ENCODE results near the gene TSPO. TPM values are rescaled to one million over a fixed set of nuclear protein-coding genes. Genes with fewer than 3 reads are reported as not detected.

TSPO gene
- total RNA-seq, 1 experiment from 2014 or later = 144 TPM

- intact Hi-C loops (cut with micrococcal nuclease; ENCODE audit: unreplicated experiment) (no loop called here), in situ Hi-C loops (cut with HindIII; ENCODE audit: low pct_unique_long_range_greater_than_20kb, low sequenced_read_pairs) (no loop called here)
- DNase-seq (ENCODE audit: low read depth, low spot score) (no peak), ATAC-seq (no peak)
- TF ChIP-seq TCF7L2 (IDR thresholded peaks at IDR 0.05; ENCODE audit: low read depth, low read length) (no peak), CTCF (IDR thresholded peaks at IDR 0.05) (no peak), POLR2AphosphoS5 (IDR thresholded peaks at IDR 0.05; ENCODE audit: low read depth, low read length) (no peak), SIN3A (IDR thresholded peaks at IDR 0.05; ENCODE audit: borderline replicate concordance, insufficient read depth, low read depth, low read length) (no peak)
- TF ChIP-seq, protein P1, sequence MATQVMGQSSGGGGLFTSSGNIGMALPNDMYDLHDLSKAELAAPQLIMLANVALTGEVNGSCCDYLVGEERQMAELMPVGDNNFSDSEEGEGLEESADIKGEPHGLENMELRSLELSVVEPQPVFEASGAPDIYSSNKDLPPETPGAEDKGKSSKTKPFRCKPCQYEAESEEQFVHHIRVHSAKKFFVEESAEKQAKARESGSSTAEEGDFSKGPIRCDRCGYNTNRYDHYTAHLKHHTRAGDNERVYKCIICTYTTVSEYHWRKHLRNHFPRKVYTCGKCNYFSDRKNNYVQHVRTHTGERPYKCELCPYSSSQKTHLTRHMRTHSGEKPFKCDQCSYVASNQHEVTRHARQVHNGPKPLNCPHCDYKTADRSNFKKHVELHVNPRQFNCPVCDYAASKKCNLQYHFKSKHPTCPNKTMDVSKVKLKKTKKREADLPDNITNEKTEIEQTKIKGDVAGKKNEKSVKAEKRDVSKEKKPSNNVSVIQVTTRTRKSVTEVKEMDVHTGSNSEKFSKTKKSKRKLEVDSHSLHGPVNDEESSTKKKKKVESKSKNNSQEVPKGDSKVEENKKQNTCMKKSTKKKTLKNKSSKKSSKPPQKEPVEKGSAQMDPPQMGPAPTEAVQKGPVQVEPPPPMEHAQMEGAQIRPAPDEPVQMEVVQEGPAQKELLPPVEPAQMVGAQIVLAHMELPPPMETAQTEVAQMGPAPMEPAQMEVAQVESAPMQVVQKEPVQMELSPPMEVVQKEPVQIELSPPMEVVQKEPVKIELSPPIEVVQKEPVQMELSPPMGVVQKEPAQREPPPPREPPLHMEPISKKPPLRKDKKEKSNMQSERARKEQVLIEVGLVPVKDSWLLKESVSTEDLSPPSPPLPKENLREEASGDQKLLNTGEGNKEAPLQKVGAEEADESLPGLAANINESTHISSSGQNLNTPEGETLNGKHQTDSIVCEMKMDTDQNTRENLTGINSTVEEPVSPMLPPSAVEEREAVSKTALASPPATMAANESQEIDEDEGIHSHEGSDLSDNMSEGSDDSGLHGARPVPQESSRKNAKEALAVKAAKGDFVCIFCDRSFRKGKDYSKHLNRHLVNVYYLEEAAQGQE (IDR thresholded peaks at IDR 0.05; ENCODE audit: insufficient read depth in 1 of 2, low read depth in 2 of 2, low read length in 1 of 2) = no peak
- H3K4me1 ChIP-seq (ENCODE audit: control insufficient read depth, insufficient read depth, low read length) = no peaks in the 10 kb centered on the region
- ChIA-PET POLR2A (interaction anchor here (0.6 kb wide), 1 partner anchor 20 kb away, joined by 11 read pairs; no protein-coding TSS in a partner anchor), CTCF (no interaction called here)
- no peak overlapping the region for H3K4me3 ChIP-seq (ENCODE audit: low read depth in 2 of 2, low read length in 2 of 2)
- H3K9me3 ChIP-seq (ENCODE audit: control insufficient read depth, insufficient read depth, low read depth, low read length) = no peaks in the 10 kb centered on the region
- BruUV-seq (replicated peaks) = no TSS peak
- H3K27me3 ChIP-seq (ENCODE audit: control insufficient read depth, insufficient read depth, low read length) = no peaks in the 10 kb centered on the region
- H3K27ac ChIP-seq (ENCODE audit: low read length) = no peak overlapping the region
- no peaks in the 10 kb centered on the region for H3K36me3 ChIP-seq (ENCODE audit: control insufficient read depth, insufficient read depth, low read length)
These were observed 20.8 kb downstream of the TSPO start for GRCh38 chr22:43172191-43172590.

GRCh38 chr22:43173566-43173965, 22.2 kb downstream of the TSPO start:
- CTCF ChIA-PET = no interaction called here
- Histone ChIP-seq H3K27me3 (ENCODE audit: control insufficient read depth, insufficient read depth, low read length) (no peaks in the 10 kb centered on the region), H3K36me3 (ENCODE audit: control insufficient read depth, insufficient read depth, low read length) (no peaks in the 10 kb centered on the region), H3K4me1 (ENCODE audit: control insufficient read depth, insufficient read depth, low read length) (no peaks in the 10 kb centered on the region), H3K4me3 (ENCODE audit: low read depth in 2 of 2, low read length in 2 of 2) (no peak overlapping the region), H3K27ac (ENCODE audit: low read length) (no peak overlapping the region), H3K9me3 (ENCODE audit: control insufficient read depth, insufficient read depth, low read depth, low read length) (no peaks in the 10 kb centered on the region)
- POLR2A ChIA-PET = no interaction called here
- TF ChIP-seq CTCF (IDR thresholded peaks at IDR 0.05) = no peak
- TF ChIP-seq TCF7L2 (IDR thresholded peaks at IDR 0.05; ENCODE audit: low read depth, low read length) = no peak
- TF ChIP-seq, protein P1 (IDR thresholded peaks at IDR 0.05; ENCODE audit: insufficient read depth in 1 of 2, low read depth in 2 of 2, low read length in 1 of 2) = no peak
- no peak for TF ChIP-seq SIN3A (IDR thresholded peaks at IDR 0.05; ENCODE audit: borderline replicate concordance, insufficient read depth, low read depth, low read length)
- no peak for TF ChIP-seq POLR2AphosphoS5 (IDR thresholded peaks at IDR 0.05; ENCODE audit: low read depth, low read length)
- intact Hi-C loops (cut with micrococcal nuclease; ENCODE audit: unreplicated experiment) = no loop called here
- in situ Hi-C loops (cut with HindIII; ENCODE audit: low pct_unique_long_range_greater_than_20kb, low sequenced_read_pairs) = no loop called here
- no TSS peak for BruUV-seq (replicated peaks)
- no peak for ATAC-seq
- DNase-seq (ENCODE audit: low read depth, low spot score) = no peak

Measured in Panc1 (cell line).